Measurements from ENCODE around the gene B2M. TPM values are rescaled to one million over a fixed set of nuclear protein-coding genes. Genes with fewer than 3 reads are reported as not detected.

B2M gene
- 4,380 and 4,481 TPM in 2 replicates for total RNA-seq

GRCh38 chr15:44711096-44711742 is at the start of gene B2M, which contains the start of gene PATL2:
Gene B2M (plus strand): TSS chr15:44711517. CDS start chr15:44711547, 30 bp downstream.
Gene PATL2 (minus strand): TSS chr15:44711323. CDS start chr15:44676490, 34,833 bp downstream.
- no peaks in the 10 kb centered on the region for H3K27me3 Mint-ChIP-seq
- peak within 1 kb of the TSS; percentile 100 for H3K27ac Mint-ChIP-seq
- H3K4me1 Mint-ChIP-seq = peaks cover 42% of the 10 kb centered on the region
- peak; percentile 99 for DNase-seq
- H3K9me3 Mint-ChIP-seq = no peaks in the 10 kb centered on the region
- intact Hi-C loops (cut with micrococcal nuclease) = loop anchor here (1.0 to 5.0 kb wide), 5 partner anchors 8 to 491 kb away; partner anchors contain the start of genes CTDSPL2 and SPG11
- peak within 1 kb of the TSS; percentile 94 for H3K4me3 Mint-ChIP-seq
- peaks cover 61% of the 10 kb centered on the region for H3K36me3 Mint-ChIP-seq (ENCODE audit: low read depth)

GRCh38 chr15:44661576-44661975 is 49.7 kb upstream of the B2M start:
- intact Hi-C loops (cut with micrococcal nuclease) = loop anchor here (5.0 kb wide), 1 partner anchor 64 kb away; no protein-coding TSS in a partner anchor
- no peak for DNase-seq
- peaks cover 44% of the 10 kb centered on the region for H3K4me1 Mint-ChIP-seq
- H3K27ac Mint-ChIP-seq = peak overlapping the region; percentile 38
- peak overlapping the region; percentile 86 for H3K4me3 Mint-ChIP-seq
- H3K27me3 Mint-ChIP-seq = no peaks in the 10 kb centered on the region
- peaks cover 26% of the 10 kb centered on the region for H3K36me3 Mint-ChIP-seq (ENCODE audit: low read depth)
- no peaks in the 10 kb centered on the region for H3K9me3 Mint-ChIP-seq

GRCh38 chr15:44662478-44663409 is 48.6 kb upstream of the B2M start:
- Mint-ChIP-seq H3K4me1 (peaks cover 49% of the 10 kb centered on the region), H3K27ac (peak overlapping the region; percentile 98), H3K36me3 (ENCODE audit: low read depth) (peaks cover 20% of the 10 kb centered on the region), H3K4me3 (peak overlapping the region; percentile 86), H3K9me3 (no peaks in the 10 kb centered on the region), H3K27me3 (no peaks in the 10 kb centered on the region)
- intact Hi-C loops (cut with micrococcal nuclease) = loop anchor here (1.0 to 5.0 kb wide), 6 partner anchors 21 to 76 kb away; partner anchors contain the start of genes B2M and PATL2
- peak; percentile 95 for DNase-seq

GRCh38 chr15:44663410-44664308 is 47.7 kb upstream of the B2M start, which contains the start of gene SPG11:
Gene SPG11 (minus strand): TSS chr15:44663662. CDS start chr15:44663647, 15 bp downstream.
- peak within 1 kb of the TSS; percentile 98 for H3K27ac Mint-ChIP-seq
- intact Hi-C loops (cut with micrococcal nuclease) = loop anchor here (1.0 to 5.0 kb wide), 7 partner anchors 14 to 75 kb away; partner anchors contain the start of genes B2M and PATL2
- H3K4me3 Mint-ChIP-seq = peak within 1 kb of the TSS; percentile 86
- H3K4me1 Mint-ChIP-seq = peaks cover 57% of the 10 kb centered on the region
- no peaks in the 10 kb centered on the region for H3K9me3 Mint-ChIP-seq
- DNase-seq = peak; percentile 99
- peaks cover 20% of the 10 kb centered on the region for H3K36me3 Mint-ChIP-seq (ENCODE audit: low read depth)
- no peaks in the 10 kb centered on the region for H3K27me3 Mint-ChIP-seq

GRCh38 chr15:44666210-44667038 is 44.9 kb upstream of the B2M start:
- intact Hi-C loops (cut with micrococcal nuclease) = no loop called here

GRCh38 chr15:44667039-44667360 is 44.3 kb upstream of the B2M start:
- intact Hi-C loops (cut with micrococcal nuclease) = no loop called here
- H3K4me1 Mint-ChIP-seq = peaks cover 72% of the 10 kb centered on the region
- no peaks in the 10 kb centered on the region for H3K9me3 Mint-ChIP-seq
- no peaks in the 10 kb centered on the region for H3K27me3 Mint-ChIP-seq
- DNase-seq = peak; percentile 71
- peaks cover 5% of the 10 kb centered on the region for H3K36me3 Mint-ChIP-seq (ENCODE audit: low read depth)
- H3K27ac Mint-ChIP-seq = peak overlapping the region; percentile 92
- H3K4me3 Mint-ChIP-seq = peak overlapping the region; percentile 86

More at GRCh38 chr15:44666210-44667038, 44.9 kb upstream of the B2M start:
- Mint-ChIP-seq H3K9me3 (no peaks in the 10 kb centered on the region), H3K4me3 (peak overlapping the region; percentile 86), H3K27ac (peak overlapping the region; percentile 92), H3K4me1 (peaks cover 70% of the 10 kb centered on the region), H3K36me3 (ENCODE audit: low read depth) (peaks cover 4% of the 10 kb centered on the region), H3K27me3 (no peaks in the 10 kb centered on the region)
- DNase-seq = peak; percentile 71

- intact Hi-C loops (cut with micrococcal nuclease) = no loop called here
- H3K27ac Mint-ChIP-seq = peak overlapping the region; percentile 68
Measured at GRCh38 chr15:44668921-44669320, 42.4 kb upstream of the B2M start.

GRCh38 chr15:44670087-44670950 is 41.0 kb upstream of the B2M start:
- DNase-seq = no peak
- Mint-ChIP-seq H3K4me3 (no peak overlapping the region), H3K4me1 (peaks cover 73% of the 10 kb centered on the region), H3K9me3 (no peaks in the 10 kb centered on the region), H3K27ac (peak overlapping the region; percentile 42), H3K36me3 (ENCODE audit: low read depth) (peaks cover 7% of the 10 kb centered on the region), H3K27me3 (no peaks in the 10 kb centered on the region)
- intact Hi-C loops (cut with micrococcal nuclease) = no loop called here

More at GRCh38 chr15:44668921-44669320, 42.4 kb upstream of the B2M start:
- Mint-ChIP-seq H3K4me1 (peaks cover 78% of the 10 kb centered on the region), H3K4me3 (no peak overlapping the region), H3K27me3 (no peaks in the 10 kb centered on the region), H3K9me3 (no peaks in the 10 kb centered on the region), H3K36me3 (ENCODE audit: low read depth) (peaks cover 7% of the 10 kb centered on the region)
- peak; percentile 63 for DNase-seq

- no peak for DNase-seq
- Mint-ChIP-seq H3K27ac (no peak overlapping the region), H3K9me3 (no peaks in the 10 kb centered on the region), H3K27me3 (no peaks in the 10 kb centered on the region), H3K4me1 (peaks cover 74% of the 10 kb centered on the region), H3K4me3 (no peak overlapping the region), H3K36me3 (ENCODE audit: low read depth) (peaks cover 3% of the 10 kb centered on the region)
- intact Hi-C loops (cut with micrococcal nuclease) = no loop called here
Measured at GRCh38 chr15:44673639-44674038, 37.7 kb upstream of the B2M start.

GRCh38 chr15:44675911-44676310 is 35.4 kb upstream of the B2M start:
- Mint-ChIP-seq H3K27me3 (no peaks in the 10 kb centered on the region), H3K27ac (peak overlapping the region; percentile 62), H3K9me3 (peaks cover 6% of the 10 kb centered on the region), H3K4me1 (peaks cover 65% of the 10 kb centered on the region), H3K4me3 (peak overlapping the region; percentile 75), H3K36me3 (ENCODE audit: low read depth) (peaks cover 5% of the 10 kb centered on the region)
- DNase-seq = peak; percentile 64
- intact Hi-C loops (cut with micrococcal nuclease) = loop anchor here (2.0 kb wide), 1 partner anchor 25 kb away; no protein-coding TSS in a partner anchor

GRCh38 chr15:44676676-44677075 is 34.6 kb upstream of the B2M start:
- Mint-ChIP-seq H3K4me1 (peaks cover 64% of the 10 kb centered on the region), H3K27me3 (no peaks in the 10 kb centered on the region), H3K9me3 (peaks cover 6% of the 10 kb centered on the region), H3K4me3 (peak overlapping the region; percentile 75), H3K36me3 (ENCODE audit: low read depth) (peaks cover 5% of the 10 kb centered on the region), H3K27ac (peak overlapping the region; percentile 86)
- DNase-seq = peak; percentile 81
- intact Hi-C loops (cut with micrococcal nuclease) = loop anchor here (1.0 to 2.0 kb wide), 2 partner anchors 12 to 24 kb away; no protein-coding TSS in a partner anchor

Data from activated CD4-positive, alpha-beta T cell treated with anti-CD3 and anti-CD28 coated beads, Interleukin-2, amount 10 ng/mL, durations not matched to agents 24 days and 14 days (primary cell).